Fibroblast of mammary gland (primary cell): Measurements from ENCODE around the gene ARMC5.
"Not testable (repeated sequence)": the region's sequence is repeated elsewhere in the genome, so short reads cannot be mapped to it uniquely, and the experiment has no call there.

Experiments used
- DNase-seq: peaks from one replicate; pipeline ENCODE4 v3.0.0-alpha.2; 2010; ENCODE audit warnings: low read depth
- H3K4me3 ChIP-seq: 2 replicates; pipeline ENCODE4 v1.5.1; 2011; ENCODE audit warnings: low read depth, mild to moderate bottlenecking, low read length, moderate library complexity; ENCODE audit not compliant: control insufficient read depth
- CTCF ChIP-seq: conservative IDR thresholded peaks from 2 replicates; pipeline ENCODE4 v1.5.1; 2011; ENCODE audit warnings: low read depth, low read length, inconsistent platforms; ENCODE audit not compliant: control insufficient read depth, insufficient read depth

The ARMC5 gene

GRCh38 chr16:31430380-31431052 is 28.8 kb upstream of the ARMC5 start:
- no peak for DNase-seq
- TF ChIP-seq CTCF: no peak
- no peak overlapping the region for H3K4me3 ChIP-seq

DNA sequence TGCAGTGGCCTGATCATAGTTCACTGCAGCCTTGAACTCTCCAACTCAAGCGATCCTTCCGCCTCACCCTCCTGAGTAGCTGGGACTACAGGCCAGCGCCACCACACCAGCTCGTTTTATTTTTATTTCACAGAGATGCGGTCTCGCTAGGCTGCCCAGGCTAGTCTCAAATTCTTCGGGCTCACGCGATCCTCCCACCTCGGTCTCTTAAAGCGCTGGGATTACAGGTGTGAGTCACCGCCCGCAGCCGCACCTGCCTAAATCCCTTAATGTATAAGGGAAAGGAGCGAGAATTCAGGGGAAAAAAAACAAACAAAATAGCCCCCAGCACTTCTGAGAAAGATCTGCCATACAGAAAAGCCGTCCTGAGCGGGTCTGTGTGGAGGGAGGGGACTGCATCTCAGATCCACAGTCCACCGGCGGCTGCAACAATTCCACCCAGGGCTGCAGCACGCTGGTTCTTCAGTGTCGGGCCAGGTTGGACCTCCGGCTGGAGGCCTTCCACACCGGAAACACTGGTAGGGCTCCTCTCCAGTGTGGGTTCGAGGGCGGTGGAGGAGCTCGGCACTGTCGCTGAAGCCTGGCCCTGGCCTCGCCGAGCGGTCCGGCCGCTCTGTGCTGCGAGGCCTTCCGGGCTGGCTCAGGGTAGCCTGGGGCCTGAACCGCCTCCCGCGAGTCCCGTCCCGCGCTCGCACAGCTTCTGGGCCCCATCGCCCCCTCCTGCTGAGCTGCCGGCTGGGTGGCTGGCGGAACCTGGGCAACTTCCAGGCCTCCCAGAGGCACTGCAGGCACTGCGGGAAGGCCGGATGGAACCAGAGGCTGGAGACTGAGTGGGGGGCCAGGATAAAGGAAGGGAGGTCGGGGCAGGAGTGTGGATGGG is 23.7 kb upstream of the ARMC5 start:
- H3K4me3 ChIP-seq: no peak overlapping the region
- no peak for TF ChIP-seq CTCF
- no peak for DNase-seq

DNA sequence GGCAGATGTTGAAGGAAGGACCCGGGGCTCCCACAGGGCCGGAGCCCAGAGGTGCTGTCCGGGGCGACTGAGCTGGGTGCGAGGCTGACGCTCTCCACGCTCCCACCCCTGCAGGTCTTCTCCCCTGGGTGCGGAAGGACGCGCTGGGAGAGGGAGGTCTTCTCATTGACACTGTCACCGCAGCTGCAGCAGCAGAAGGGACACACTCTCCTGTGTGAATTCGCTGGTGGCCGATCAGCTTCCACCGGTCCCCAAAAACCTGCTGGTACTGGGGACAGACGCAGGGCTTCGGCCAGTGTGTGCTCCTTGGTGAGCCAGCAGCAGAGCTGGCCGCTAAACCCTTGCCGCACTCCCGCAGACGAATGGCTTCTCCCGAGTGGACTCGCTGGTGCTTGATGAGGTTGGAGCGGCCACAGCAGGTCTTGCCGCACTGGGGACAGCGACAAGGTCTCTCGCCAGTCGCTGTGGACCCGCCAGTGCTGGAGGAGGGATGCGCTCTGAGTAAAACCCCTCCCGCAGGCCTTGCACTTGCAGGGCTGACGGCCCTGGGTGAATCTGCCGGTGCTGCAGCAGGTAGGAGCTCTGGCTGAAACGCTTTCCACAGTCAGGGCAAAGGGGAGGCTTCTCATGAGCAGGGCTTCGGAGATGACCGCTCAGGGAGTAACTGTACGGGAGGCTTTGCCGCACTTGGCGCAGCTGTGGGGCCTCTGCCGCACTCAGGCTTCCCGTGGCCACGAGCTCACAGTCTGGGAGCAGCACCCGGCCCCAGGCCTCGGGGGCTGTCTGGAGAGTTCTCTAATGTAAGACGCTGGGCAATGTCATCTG is 22.9 kb upstream of the ARMC5 start:
- H3K4me3 ChIP-seq: no peak overlapping the region
- no peak for TF ChIP-seq CTCF
- no peak for DNase-seq

DNA sequence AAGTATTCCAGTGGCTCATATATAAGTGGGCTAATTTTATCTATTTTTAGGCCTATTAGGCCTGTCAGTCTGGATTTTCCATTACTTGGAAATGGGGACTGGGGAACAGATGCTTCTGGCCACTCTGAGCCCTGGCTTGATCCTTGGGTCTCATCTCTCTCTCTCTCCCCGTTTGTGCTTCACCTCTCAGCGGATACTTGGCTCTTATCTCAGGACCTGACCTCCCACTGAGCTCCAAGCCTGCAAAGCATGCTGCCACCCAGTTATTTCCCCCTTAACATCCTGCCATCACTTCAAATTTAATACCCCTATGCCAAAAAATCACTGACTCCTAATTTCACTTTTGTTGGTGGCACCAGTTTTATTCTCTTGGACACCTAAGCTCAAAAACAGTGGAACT is 20.9 kb upstream of the ARMC5 start:
- DNase-seq: no peak
- H3K4me3 ChIP-seq: no peak overlapping the region
- no peak for TF ChIP-seq CTCF

- not testable (repeated sequence) for H3K4me3 ChIP-seq, DNase-seq
Measured at GRCh38 chr16:31439023-31439422, 20.3 kb upstream of the ARMC5 start.

GRCh38 chr16:31439519-31439918 is 19.8 kb upstream of the ARMC5 start:
- TF ChIP-seq CTCF: no peak
- H3K4me3 ChIP-seq: no peak overlapping the region
- DNase-seq: no peak
